Gastrocnemius medialis (tissue), 4 donors: ENCODE measurements around the gene AIG1. TPM values are rescaled to one million over a fixed set of nuclear protein-coding genes. Genes with fewer than 3 reads are reported as not detected.

Source experiments
- ATAC-seq, 2 donors: fragments of 150-250 bp; one replicate each; pipeline ENCODE4 v1.9.1; 2016
- DNase-seq, 2 donors: peaks; one replicate each; pipeline ENCODE4 v3.0.0-alpha.2; 2019
- H3K27ac ChIP-seq, 4 donors: fragments of 200-600 bp; sonication (generic); 1 replicate in 1 of 4; 2 replicates in 3 of 4; pipeline ENCODE4 v1.5.1; 2016 to 2018; ENCODE audit warnings: mild to moderate bottlenecking in 2 of 4, moderate library complexity in 1 of 4
- H3K27me3 ChIP-seq, 3 donors: fragments of 200-600 bp; sonication (generic) in 2 of 3; 1 replicate in 1 of 3; 2 replicates in 2 of 3; pipeline versions ENCODE4 v1.5.1 to v1.6.0; 2016 to 2019; ENCODE audit warnings: mild to moderate bottlenecking in 1 of 3, moderate library complexity in 1 of 3
- H3K36me3 ChIP-seq, 2 donors: fragments of 200-600 bp; sonication (generic) in 1 of 2; one replicate each; pipeline ENCODE4 v1.5.1; 2017 to 2018
- H3K4me1 ChIP-seq, 2 donors: fragments of 200-600 bp; sonication (generic) in 1 of 2; one replicate each; pipeline ENCODE4 v1.5.1; 2016 to 2017; ENCODE audit warnings: mild to moderate bottlenecking in 2 of 2
- H3K4me3 ChIP-seq, 4 donors: fragments of 200-600 bp; sonication (generic) in 3 of 4; 1 replicate in 1 of 4; 2 replicates in 3 of 4; pipeline ENCODE4 v1.5.1; 2016 to 2019; ENCODE audit warnings: mild to moderate bottlenecking in 2 of 4
- H3K9me3 ChIP-seq, 3 donors: fragments of 200-600 bp; sonication (generic) in 2 of 3; 1 replicate in 1 of 3; 2 replicates in 2 of 3; pipeline ENCODE4 v1.5.1; 2016 to 2019
- POLR2A ChIP-seq, 2 donors: fragments of 450-650 bp; IDR thresholded peaks; one replicate each; pipeline ENCODE4 v1.6.1; 2017; ENCODE audit warnings: antibody characterized with exemption in 2 of 2, mild to moderate bottlenecking in 2 of 2, moderate library complexity in 2 of 2
- in situ Hi-C, 4 donors: fragments of 200-750 bp; cut with MboI; loops; one replicate each; pipeline versions ENCODE4 v1.15.0 to v1.8.0; 2017; ENCODE audit warnings: low sequenced_read_pairs in 4 of 4
- intact Hi-C: fragments of 100-400 bp; cut with DNase I; formaldehyde crosslinking; loops from one replicate; pipeline ENCODE4 v1.15.1; 2023; ENCODE audit warnings: low total_unique reads
- total RNA-seq, 4 donors: library from RNA; depleted of rRNA; stranded (reverse); fragments of >200 nt; gene quantifications; one replicate each; pipeline versions ENCODE4 v1.1.0 to v1.2.3, GENCODE V29; 2016
- TF ChIP-seq, protein P1 (sequence below), 5 experiments: fragments of 450-650 bp in 3 of 5; fragments of 200-600 bp in 2 of 5; sonication (generic) in 2 of 5; IDR thresholded peaks in 4 of 5; conservative IDR thresholded peaks in 1 of 5; 1 replicate in 4 of 5; 2 replicates in 1 of 5; pipeline ENCODE4 v1.5.1; 2016 to 2019; ENCODE audit warnings: antibody characterized with exemption in 5 of 5, mild to moderate bottlenecking in 3 of 5, moderate library complexity in 3 of 5

The AIG1 gene
- total RNA-seq, 4 donors from 2014 or later: 5.3 to 10.3 (median 5.7) TPM

DNA sequence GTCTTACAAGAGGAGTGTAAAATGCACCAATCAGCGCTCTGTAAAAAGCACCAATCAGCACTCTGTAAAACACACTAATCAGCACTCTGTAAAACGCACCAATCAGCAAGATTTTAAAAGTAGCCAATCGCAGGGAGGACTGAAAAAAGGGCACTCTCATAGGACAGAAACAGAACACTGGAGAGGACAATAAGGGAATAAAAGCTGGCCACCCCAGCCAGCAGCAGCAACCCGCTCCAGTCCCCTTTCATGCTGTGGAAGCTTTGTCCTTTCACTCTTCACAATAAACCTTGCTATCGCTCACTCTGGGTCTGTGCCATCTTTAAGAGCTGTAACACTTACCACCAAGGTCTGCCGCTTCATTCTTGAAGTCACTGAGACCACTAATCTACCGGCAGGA lies 1.7 kb upstream of the AIG1 start:
- H3K27ac ChIP-seq: peak overlapping the region; percentile 96 to 100 (median 98)
- no peaks in the 10 kb centered on the region for H3K9me3 ChIP-seq
- ATAC-seq (no peak), DNase-seq (no peak)
- in situ Hi-C loops: loop anchor here in 2 of 4 donors (5.0 to 10.0 kb wide), 2 partner anchors 107 to 114 kb away; partner anchors contain the start of gene HIVEP2 (in 1 of the 2)
- intact Hi-C loops: no loop called here
- TF ChIP-seq, protein P1, sequence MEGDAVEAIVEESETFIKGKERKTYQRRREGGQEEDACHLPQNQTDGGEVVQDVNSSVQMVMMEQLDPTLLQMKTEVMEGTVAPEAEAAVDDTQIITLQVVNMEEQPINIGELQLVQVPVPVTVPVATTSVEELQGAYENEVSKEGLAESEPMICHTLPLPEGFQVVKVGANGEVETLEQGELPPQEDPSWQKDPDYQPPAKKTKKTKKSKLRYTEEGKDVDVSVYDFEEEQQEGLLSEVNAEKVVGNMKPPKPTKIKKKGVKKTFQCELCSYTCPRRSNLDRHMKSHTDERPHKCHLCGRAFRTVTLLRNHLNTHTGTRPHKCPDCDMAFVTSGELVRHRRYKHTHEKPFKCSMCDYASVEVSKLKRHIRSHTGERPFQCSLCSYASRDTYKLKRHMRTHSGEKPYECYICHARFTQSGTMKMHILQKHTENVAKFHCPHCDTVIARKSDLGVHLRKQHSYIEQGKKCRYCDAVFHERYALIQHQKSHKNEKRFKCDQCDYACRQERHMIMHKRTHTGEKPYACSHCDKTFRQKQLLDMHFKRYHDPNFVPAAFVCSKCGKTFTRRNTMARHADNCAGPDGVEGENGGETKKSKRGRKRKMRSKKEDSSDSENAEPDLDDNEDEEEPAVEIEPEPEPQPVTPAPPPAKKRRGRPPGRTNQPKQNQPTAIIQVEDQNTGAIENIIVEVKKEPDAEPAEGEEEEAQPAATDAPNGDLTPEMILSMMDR (IDR thresholded peaks at IDR 0.05 in 4 of 5, conservative IDR thresholded peaks at IDR 0.05 in 1 of 5): no peak
- TF ChIP-seq POLR2A (IDR thresholded peaks at IDR 0.05): no peak
- no peaks in the 10 kb centered on the region for H3K36me3 ChIP-seq
- peak overlapping the region in 1 of 4 donors; percentile 97 for H3K4me3 ChIP-seq
- H3K27me3 ChIP-seq: no peaks in the 10 kb centered on the region
- H3K4me1 ChIP-seq: peaks cover 28 to 36% of the 10 kb centered on the region in 2 donors

DNA sequence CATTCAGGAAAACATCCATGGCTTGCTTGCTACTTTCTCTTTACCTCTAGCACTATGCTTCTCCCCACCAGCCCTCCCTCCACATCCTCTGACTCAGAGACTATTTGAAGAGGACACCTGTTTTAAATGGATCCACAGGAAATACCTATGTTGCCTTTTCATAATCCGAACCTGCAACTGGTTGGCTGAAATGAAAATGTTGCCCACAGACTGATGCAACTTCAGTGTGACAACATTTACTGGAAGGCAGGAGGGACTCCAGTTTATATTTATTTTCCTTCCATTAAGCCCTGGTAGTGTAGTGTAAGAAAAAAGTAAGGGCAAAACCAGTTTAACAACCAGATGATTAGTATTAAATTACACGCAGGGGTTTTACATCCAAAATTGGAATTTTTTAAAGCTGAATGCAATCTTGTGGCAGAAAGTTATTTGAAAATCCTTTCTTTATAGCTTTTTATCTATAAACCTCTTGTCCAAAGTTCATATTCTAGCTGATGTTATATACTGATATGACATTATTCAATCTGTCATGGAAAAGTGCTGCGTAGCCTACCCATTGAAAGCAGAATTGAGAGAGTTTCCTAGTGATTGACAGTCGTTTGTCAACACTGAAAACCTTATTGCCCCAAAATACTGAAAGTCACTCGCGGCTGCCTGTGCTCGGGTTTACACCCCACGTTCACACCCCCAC lies 881 bp upstream of the AIG1 start:
- H3K4me1 ChIP-seq: peaks cover 28 to 36% of the 10 kb centered on the region in 2 donors
- H3K27me3 ChIP-seq: no peaks in the 10 kb centered on the region
- intact Hi-C loops (loop anchor here (1.0 to 10.0 kb wide), 5 partner anchors 105 to 391 kb away; partner anchors contain the start of genes ADAT2 and PEX3), in situ Hi-C loops (loop anchor here in 2 of 4 donors (5.0 to 10.0 kb wide), 2 partner anchors 108 to 115 kb away; partner anchors contain the start of gene HIVEP2 (in 1 of the 2))
- peak overlapping the region; percentile 96 to 100 (median 98) for H3K27ac ChIP-seq
- TF ChIP-seq POLR2A (IDR thresholded peaks at IDR 0.05): no peak
- TF ChIP-seq, protein P1 (IDR thresholded peaks at IDR 0.05 in 4 of 5, conservative IDR thresholded peaks at IDR 0.05 in 1 of 5): no peak
- peak overlapping the region; percentile 81 to 97 (median 89) for H3K4me3 ChIP-seq
- ATAC-seq (peak; percentile 86), DNase-seq (peak; percentile 63 to 83)
- no peaks in the 10 kb centered on the region for H3K9me3 ChIP-seq
- H3K36me3 ChIP-seq: no peaks in the 10 kb centered on the region

DNA sequence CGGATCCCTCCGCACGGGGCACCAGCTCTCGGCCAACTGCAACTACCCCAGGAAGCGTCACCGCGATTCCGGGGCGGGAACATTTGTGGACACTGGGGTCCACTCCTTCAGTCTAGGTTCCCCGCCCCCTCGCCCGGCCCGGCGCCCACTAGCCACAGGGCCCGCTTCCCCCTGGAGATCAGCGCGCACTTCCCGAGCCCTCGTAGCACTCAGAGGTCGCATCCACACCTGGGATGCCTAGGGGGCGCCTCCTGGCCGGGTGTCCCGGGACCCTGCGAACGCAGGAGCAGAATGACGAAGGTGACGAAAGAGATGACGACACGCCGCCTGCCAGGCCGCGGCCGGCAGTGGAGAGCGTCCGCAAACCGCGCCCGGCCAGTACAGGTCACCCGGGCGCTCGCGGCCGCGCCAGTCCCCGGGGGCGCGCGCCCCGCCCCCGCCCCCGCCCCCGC lies 309 bp upstream of the AIG1 start:
- H3K27me3 ChIP-seq: no peaks in the 10 kb centered on the region
- H3K36me3 ChIP-seq: no peaks in the 10 kb centered on the region
- no peaks in the 10 kb centered on the region for H3K9me3 ChIP-seq
- in situ Hi-C loops (no loop called here), intact Hi-C loops (loop anchor here (1.0 to 10.0 kb wide), 5 partner anchors 104 to 390 kb away; partner anchors contain the start of genes ADAT2 and PEX3)
- peak overlapping the region; percentile 81 to 97 (median 89) for H3K4me3 ChIP-seq
- ATAC-seq (peak; percentile 57 to 69), DNase-seq (peak; percentile 65 to 84)
- peak overlapping the region; percentile 96 to 100 (median 98) for H3K27ac ChIP-seq
- H3K4me1 ChIP-seq: peaks cover 28 to 36% of the 10 kb centered on the region in 2 donors
- peak; percentile 65 to 76 for TF ChIP-seq POLR2A (IDR thresholded peaks at IDR 0.05)
- TF ChIP-seq, protein P1 (IDR thresholded peaks at IDR 0.05 in 4 of 5, conservative IDR thresholded peaks at IDR 0.05 in 1 of 5): peak in 1 of 5 experiments; percentile 22

DNA sequence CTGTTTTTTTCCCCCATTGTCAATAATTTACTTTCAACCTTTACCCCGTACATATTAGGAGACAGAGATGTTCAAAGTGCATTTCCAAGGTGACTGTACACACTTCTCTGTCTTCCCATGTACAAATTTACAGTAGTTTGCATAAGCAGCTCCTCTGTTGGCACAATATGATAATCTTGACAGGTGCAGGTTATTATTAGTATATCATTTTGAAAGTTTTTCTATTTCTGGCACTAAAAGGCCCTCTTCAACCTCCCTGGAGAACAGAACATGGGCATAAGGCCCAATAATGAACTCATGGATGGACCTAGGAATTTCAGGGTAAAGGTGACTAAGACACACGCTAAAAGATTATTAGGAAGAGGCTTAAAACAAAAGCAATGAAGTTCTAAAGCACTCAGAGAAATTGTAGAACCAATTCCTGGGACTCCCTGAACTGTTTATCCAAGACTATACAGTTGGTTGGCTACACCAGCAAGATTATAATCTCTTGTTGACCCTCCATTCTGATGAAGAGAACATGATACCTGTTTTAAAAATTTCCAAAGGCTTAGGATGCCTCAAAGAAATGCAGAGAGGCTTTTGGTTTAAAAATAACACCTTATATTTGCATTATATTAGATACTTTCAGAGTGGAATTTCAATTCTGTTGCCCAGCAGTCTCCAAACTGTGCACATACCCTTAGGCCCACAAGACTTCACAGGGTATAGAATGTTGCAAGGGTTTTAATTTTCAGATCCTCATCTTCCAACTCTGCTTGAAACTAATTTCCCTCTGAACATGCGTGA lies 1.1 kb downstream of the AIG1 start:
- Histone ChIP-seq H3K9me3 (no peaks in the 10 kb centered on the region), H3K36me3 (no peaks in the 10 kb centered on the region), H3K4me1 (peaks cover 29 to 36% of the 10 kb centered on the region in 2 donors), H3K4me3 (peak overlapping the region in 3 of 4 donors; percentile 75 to 97 (median 81)), H3K27me3 (no peaks in the 10 kb centered on the region), H3K27ac (peak overlapping the region; percentile 96 to 100 (median 98))
- in situ Hi-C loops (no loop called here), intact Hi-C loops (loop anchor here (2.0 to 10.0 kb wide), 4 partner anchors 103 to 389 kb away; partner anchors contain the start of genes ADAT2 and PEX3)
- ATAC-seq: peak; percentile 67 to 71
- peak; percentile 26 to 38 for DNase-seq
- no peak for TF ChIP-seq POLR2A (IDR thresholded peaks at IDR 0.05)
- TF ChIP-seq, protein P1 (IDR thresholded peaks at IDR 0.05 in 4 of 5, conservative IDR thresholded peaks at IDR 0.05 in 1 of 5): no peak
